H1 (cell line): ENCODE measurements around the gene ZSCAN21. TPM values are rescaled to one million over a fixed set of nuclear protein-coding genes. Genes with fewer than 3 reads are reported as not detected.

Source experiments
- CTCF ChIA-PET: fragments of 300-600 bp; sonication (Branson Sonifier 250); formaldehyde crosslinking; loops from one replicate; lab custom pipeline; 2021; ENCODE audit not compliant: partially characterized antibody; lab: Charles Lee
- POLR2A ChIA-PET: fragments of 300-600 bp; sonication (Branson Sonifier 250); formaldehyde crosslinking; loops from one replicate; lab custom pipeline; 2021; ENCODE audit warnings: inconsistent platforms; ENCODE audit not compliant: partially characterized antibody; lab: Charles Lee
- DNase-seq, 2 experiments: peaks; one replicate each; pipeline versions ENCODE4 v3.0.0 to v3.0.0-alpha.2; 2010 to 2022; ENCODE audit warnings: low spot score in 2 of 2, low read depth in 1 of 2, mixed read lengths in 1 of 2
- FAIRE-seq: peaks from 2 replicates; lab custom pipeline; 2011; peaks lifted over from hg19 to GRCh38; lab: Jason Lieb, UNC
- H2AFZ ChIP-seq: 2 replicates; pipeline ENCODE4 v1.8.1; 2012; ENCODE audit warnings: low read length, inconsistent platforms
- H2AK5ac ChIP-seq: 2 replicates; pipeline ENCODE4 v1.6.1; 2013; ENCODE audit warnings: low read depth, low read length
- H2BK120ac ChIP-seq: replicated peaks from 2 replicates; pipeline ENCODE3; 2013; ENCODE audit warnings: low read depth, low read length, inconsistent platforms
- H2BK12ac ChIP-seq: 2 replicates; pipeline ENCODE4 v1.6.1; 2013; ENCODE audit warnings: low read depth, low read length
- H2BK15ac ChIP-seq: 2 replicates; pipeline ENCODE4 v1.6.1; 2013; ENCODE audit warnings: low read length
- H2BK20ac ChIP-seq: 2 replicates; pipeline ENCODE4 v1.6.1; 2013; ENCODE audit warnings: low read length
- H2BK5ac ChIP-seq: 2 replicates; pipeline ENCODE4 v1.6.1; 2013; ENCODE audit warnings: low read depth, low read length
- H3K14ac ChIP-seq: 2 replicates; pipeline ENCODE4 v1.6.1; 2013; ENCODE audit warnings: inconsistent platforms; ENCODE audit not compliant: insufficient read length
- H3K18ac ChIP-seq: 2 replicates; pipeline ENCODE4 v1.6.1; 2013; ENCODE audit warnings: low read length; ENCODE audit errors: extremely low read depth
- H3K23ac ChIP-seq: 2 replicates; pipeline ENCODE4 v1.6.1; 2013; ENCODE audit warnings: inconsistent platforms; ENCODE audit not compliant: insufficient read length
- H3K23me2 ChIP-seq: 2 replicates; pipeline ENCODE4 v1.6.1; 2013; ENCODE audit warnings: low read depth, low read length
- H3K27ac ChIP-seq: 2 replicates; pipeline ENCODE4 v1.6.1; 2011; ENCODE audit warnings: low read depth, low read length, inconsistent platforms
- H3K27me3 ChIP-seq, 4 experiments: replicated peaks in 1 of 4; 1 replicate in 1 of 4; 2 replicates in 3 of 4; pipeline versions ENCODE4 v1.6.1 to v1.8.1; 2011 to 2013; ENCODE audit warnings: low read length in 3 of 4, mild to moderate bottlenecking in 3 of 4, inconsistent platforms in 2 of 4, mixed read lengths in 2 of 4, moderate library complexity in 1 of 4; ENCODE audit not compliant: control insufficient read depth in 3 of 4, insufficient read depth in 3 of 4; ENCODE audit errors: extremely low read depth in 1 of 4
- H3K36me3 ChIP-seq, 4 experiments: 2 replicates each; pipeline versions ENCODE4 v1.6.1 to v1.8.1; 2011 to 2013; ENCODE audit warnings: mild to moderate bottlenecking in 4 of 4, low read length in 3 of 4, moderate library complexity in 2 of 4, control low read depth in 1 of 4, inconsistent platforms in 1 of 4; ENCODE audit not compliant: insufficient read depth in 4 of 4, control insufficient read depth in 2 of 4
- H3K4ac ChIP-seq: replicated peaks from 2 replicates; pipeline ENCODE3; 2013; ENCODE audit warnings: low read length, low read depth, mixed read lengths, inconsistent platforms; ENCODE audit not compliant: insufficient read length
- H3K4me1 ChIP-seq, 4 experiments: replicated peaks in 1 of 4; 1 replicate in 1 of 4; 2 replicates in 3 of 4; pipeline versions ENCODE4 v1.6.1 to v1.8.1; 2011 to 2013; ENCODE audit warnings: low read length in 3 of 4, inconsistent platforms in 2 of 4, mixed read lengths in 1 of 4; ENCODE audit not compliant: insufficient read depth in 4 of 4, control insufficient read depth in 3 of 4
- H3K4me2 ChIP-seq, 2 experiments: 2 replicates each; pipeline versions ENCODE4 v1.6.1 to v1.8.1; 2011 to 2013; ENCODE audit warnings: low read depth in 2 of 2, low read length in 2 of 2, control low read depth in 1 of 2, inconsistent platforms in 1 of 2, mild to moderate bottlenecking in 1 of 2; ENCODE audit not compliant: insufficient read depth in 1 of 2
- H3K4me3 ChIP-seq, 4 experiments: fragments of 200-600, 300-600 bp in 1 of 4; sonication (generic), shearing (Covaris generic), sonication (Bioruptor Twin) in 1 of 4; 2 replicates each; pipeline versions ENCODE4 v1.5.1 to v1.8.1; 2011 to 2016; ENCODE audit warnings: low read length in 4 of 4, low read depth in 3 of 4, control low read depth in 2 of 4, inconsistent platforms in 2 of 4, mild to moderate bottlenecking in 2 of 4, mixed read lengths in 1 of 4, moderate library complexity in 1 of 4; ENCODE audit not compliant: insufficient read depth in 2 of 4; ENCODE audit errors: extremely low read depth in 1 of 4
- H3K56ac ChIP-seq: replicated peaks from 2 replicates; pipeline ENCODE3; 2013; ENCODE audit warnings: low read depth, mild to moderate bottlenecking, mixed read lengths, low read length, inconsistent platforms; ENCODE audit not compliant: insufficient read length
- H3K79me1 ChIP-seq: 2 replicates; pipeline ENCODE4 v1.6.1; 2013; ENCODE audit warnings: low read depth, low read length, control low read depth
- H3K79me2 ChIP-seq, 2 experiments: 2 replicates each; pipeline versions ENCODE4 v1.6.1 to v1.8.1; 2012 to 2013; ENCODE audit warnings: low read length in 2 of 2, mild to moderate bottlenecking in 2 of 2, inconsistent platforms in 1 of 2; ENCODE audit not compliant: insufficient read depth in 2 of 2, control insufficient read depth in 1 of 2
- H3K9ac ChIP-seq, 4 experiments: replicated peaks in 1 of 4; 1 replicate in 1 of 4; 2 replicates in 3 of 4; pipeline versions ENCODE4 v1.6.1 to v1.8.1; 2011 to 2013; ENCODE audit warnings: low read depth in 3 of 4, low read length in 3 of 4, control low read depth in 2 of 4, mild to moderate bottlenecking in 2 of 4, moderate library complexity in 2 of 4, inconsistent platforms in 1 of 4; ENCODE audit errors: extremely low read depth in 1 of 4
- H3K9me3 ChIP-seq, 2 experiments: 2 replicates each; pipeline versions ENCODE4 v1.6.1 to v1.8.1; 2012 to 2013; ENCODE audit warnings: mild to moderate bottlenecking in 2 of 2, moderate library complexity in 2 of 2, control low read depth in 1 of 2, inconsistent platforms in 1 of 2, low read depth in 1 of 2, low read length in 1 of 2, mixed read lengths in 1 of 2; ENCODE audit not compliant: insufficient read depth in 2 of 2
- H4K20me1 ChIP-seq, 2 experiments: replicated peaks in 1 of 2; 2 replicates each; pipeline versions ENCODE3 to v1.8.1; 2011 to 2013; ENCODE audit warnings: inconsistent platforms in 2 of 2, low read length in 2 of 2, mild to moderate bottlenecking in 1 of 2; ENCODE audit not compliant: insufficient read depth in 2 of 2, control insufficient read depth in 1 of 2
- H4K5ac ChIP-seq: 2 replicates; pipeline ENCODE4 v1.6.1; 2013; ENCODE audit warnings: low read length, low read depth, mixed read lengths, inconsistent platforms; ENCODE audit not compliant: insufficient read length
- H4K8ac ChIP-seq: 2 replicates; pipeline ENCODE4 v1.8.0; 2013; ENCODE audit warnings: mild to moderate bottlenecking, moderate library complexity, low read length, inconsistent platforms; ENCODE audit not compliant: insufficient read depth; ENCODE audit errors: extremely low read depth
- H4K91ac ChIP-seq: replicated peaks from 2 replicates; pipeline ENCODE3; 2013; ENCODE audit warnings: low read length, mixed read lengths, inconsistent platforms; ENCODE audit not compliant: insufficient read length
- ATF2 ChIP-seq: IDR thresholded peaks from 2 replicates; pipeline ENCODE4 v1.6.1; 2012; ENCODE audit warnings: low read length, inconsistent platforms
- SIX5 ChIP-seq: IDR thresholded peaks from 2 replicates; pipeline ENCODE4 v1.6.1; 2011; ENCODE audit warnings: mild to moderate bottlenecking, low read depth, low read length
- WGBS, 2 experiments: shearing (Covaris generic) in 1 of 2; methylation state at CpG; one replicate each; pipeline versions ENCODE4 v1.1.6 to v1.1.7; 2013 to 2015; ENCODE audit warnings: low lambda C conversion rate in 2 of 2, mixed read lengths in 2 of 2, inconsistent platforms in 1 of 2, low coverage in 1 of 2, missing lambda C conversion rate in 1 of 2; ENCODE audit not compliant: insufficient replicate concordance in 2 of 2, insufficient coverage in 1 of 2, insufficient read length in 1 of 2; ENCODE audit errors: extremely low coverage in 1 of 2, missing lambda C conversion rate in 1 of 2; 5-methylcytosine and 5-hydroxymethylcytosine counted together
- polyA plus RNA-seq, 7 experiments: library from polyadenylated mRNA; depleted of rRNA in 3 of 7; stranded (reverse) in 5 of 7; unstranded in 2 of 7; fragments of >200 nt in 5 of 7; fragments of 200-250 nt in 2 of 7; gene quantifications; 1 replicate in 5 of 7; 2 replicates in 1 of 7; 4 replicates in 1 of 7; pipeline versions ENCODE4 v1.2.1 to v1.2.3, GENCODE V29; 2011 to 2013; ENCODE audit warnings: missing spikeins in 2 of 7, mixed read lengths in 2 of 7
- total RNA-seq: library from RNA; stranded (reverse); fragmentation: NEBNext Ultra II Directional; extraction: Animal tissue kit (Norgen Biotek cat#: 25700); gene quantifications from 2 replicates; pipeline ENCODE4 v1.2.1, GENCODE V29; 2021

Gene ZSCAN21
- total and polyA plus RNA-seq, 2 of the 8 experiments (the other 6 are each of a cell fraction or from before 2014, with no cell fraction given) = 15.4 to 26.1 TPM

DNA sequence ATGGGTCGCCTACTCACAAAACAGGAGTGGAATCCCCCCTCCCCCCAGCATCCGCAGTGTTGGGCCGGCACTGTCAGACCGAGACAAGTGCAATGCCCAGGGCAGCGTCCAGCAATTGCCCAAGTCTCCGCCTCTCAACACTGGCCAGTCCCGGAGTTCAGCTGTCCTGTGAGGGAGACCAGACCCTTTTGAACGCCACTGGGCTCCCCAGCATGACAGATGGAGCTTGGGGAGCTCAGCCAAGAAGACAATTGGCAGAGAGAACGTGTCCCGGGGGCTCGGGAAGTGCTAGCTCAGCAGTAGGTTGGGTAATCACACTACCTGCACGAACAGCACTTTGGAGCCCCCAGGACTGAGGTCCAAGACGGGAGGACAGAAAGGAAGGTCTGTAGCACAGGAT, 43.9 kb downstream of the ZSCAN21 start:
- H4K8ac ChIP-seq = no peak overlapping the region
- H4K5ac ChIP-seq = no peak overlapping the region
- no peak overlapping the region for H3K23ac ChIP-seq
- H3K27me3 ChIP-seq = no peaks in the 10 kb centered on the region
- DNase-seq (no peak), FAIRE-seq (no peak)
- TF ChIP-seq SIX5 (no peak), ATF2 (peak; percentile 46; the same call in 1 of the 2 replicates)
- no peak overlapping the region for H2AFZ ChIP-seq
- H2BK120ac ChIP-seq = no peak overlapping the region
- H3K4ac ChIP-seq = no peak overlapping the region
- H2AK5ac ChIP-seq = no peak overlapping the region
- no peak overlapping the region for H3K14ac ChIP-seq
- WGBS, 2 experiments = 88% methylated on average over 13 of the region's 13 CpGs; no CpG with 5 or more reads in 1 of the 2 experiments
- H3K56ac ChIP-seq = no peak overlapping the region
- H3K9me3 ChIP-seq = no peaks in the 10 kb centered on the region
- H3K4me3 ChIP-seq = no peak overlapping the region
- no peak overlapping the region for H3K18ac ChIP-seq
- no peak overlapping the region for H3K9ac ChIP-seq
- H2BK15ac ChIP-seq = no peak overlapping the region
- POLR2A ChIA-PET = interaction anchor here (0.9 to 19.5 kb wide), 14 partner anchors 9 to 401 kb away, joined by 3 to 722 read pairs (median 4); partner anchors contain the start of genes AP4M1, COPS6, MCM7 and ZNF3
- no peak overlapping the region; the same call in 1 of the 2 replicates for H2BK5ac ChIP-seq
- H2BK12ac ChIP-seq = no peak overlapping the region
- H3K23me2 ChIP-seq = peaks cover 2% of the 10 kb centered on the region; the same call in 1 of the 2 replicates
- peak overlapping the region; percentile 5; the same call in 1 of the 2 replicates for H3K27ac ChIP-seq
- H3K4me2 ChIP-seq = no peak overlapping the region
- no peak overlapping the region for H4K91ac ChIP-seq
- H4K20me1 ChIP-seq = peaks cover 26 to 34% of the 10 kb centered on the region in 2 experiments
- H3K36me3 ChIP-seq = peaks cover 70 to 81% (median 75%) of the 10 kb centered on the region in 4 experiments
- peaks cover 0 to 30% of the 10 kb centered on the region in 2 experiments; a peak in 3 of 4 replicates for H3K79me2 ChIP-seq
- no peaks in the 10 kb centered on the region; a peak in 1 of 7 replicates for H3K4me1 ChIP-seq
- no peak overlapping the region for H2BK20ac ChIP-seq
- H3K79me1 ChIP-seq = peaks cover 14% of the 10 kb centered on the region
- CTCF ChIA-PET = no interaction called here
